GM23248 (cell line): ENCODE results near the gene KCNS3. TPM values are rescaled to one million over a fixed set of nuclear protein-coding genes. Genes with fewer than 3 reads are reported as not detected.

Experiments
- DNase-seq: peaks from one replicate; pipeline ENCODE4 v3.0.0-alpha.2; 2015
- H2AFZ ChIP-seq: fragments of 200-600 bp; sonication (generic); 2 replicates; pipeline ENCODE4 v1.6.1; 2016; ENCODE audit warnings: antibody characterized with exemption
- H3F3A ChIP-seq: fragments of 200-600 bp; sonication (generic); 2 replicates; pipeline ENCODE4 v1.6.1; 2016; ENCODE audit warnings: mild to moderate bottlenecking, antibody characterized with exemption, mixed run types; ENCODE audit not compliant: insufficient read depth
- H3K27ac ChIP-seq: fragments of 200-600 bp; sonication (generic); 2 replicates; pipeline ENCODE4 v1.5.1; 2016; ENCODE audit warnings: mild to moderate bottlenecking
- H3K27me3 ChIP-seq: fragments of 200-600 bp; sonication (generic); replicated peaks from 2 replicates; pipeline ENCODE4 v1.6.1; 2016; ENCODE audit warnings: mild to moderate bottlenecking; ENCODE audit not compliant: insufficient read depth
- H3K36me3 ChIP-seq: fragments of 200-600 bp; sonication (generic); 2 replicates; pipeline ENCODE4 v1.6.1; 2016; ENCODE audit warnings: low read depth, mild to moderate bottlenecking
- H3K4me1 ChIP-seq: fragments of 200-600 bp; sonication (generic); 2 replicates; pipeline ENCODE4 v1.6.1; 2016; ENCODE audit warnings: mild to moderate bottlenecking; ENCODE audit not compliant: insufficient read depth
- H3K4me2 ChIP-seq: fragments of 200-600 bp; sonication (generic); one replicate; pipeline ENCODE4 v1.6.1; 2016; ENCODE audit warnings: mild to moderate bottlenecking; ENCODE audit not compliant: unreplicated experiment
- H3K4me3 ChIP-seq: fragments of 200-600 bp; sonication (generic); 2 replicates; pipeline ENCODE4 v1.5.1; 2016; ENCODE audit warnings: mild to moderate bottlenecking
- H3K79me2 ChIP-seq: fragments of 200-600 bp; sonication (generic); 2 replicates; pipeline ENCODE4 v1.6.1; 2016; ENCODE audit warnings: mild to moderate bottlenecking; ENCODE audit not compliant: insufficient read depth
- H3K9ac ChIP-seq: fragments of 200-600 bp; sonication (generic); 2 replicates; pipeline ENCODE4 v1.6.1; 2016; ENCODE audit warnings: mild to moderate bottlenecking
- H3K9me2 ChIP-seq: fragments of 200-600 bp; sonication (generic); 2 replicates; pipeline ENCODE4 v1.6.1; 2016; ENCODE audit warnings: mixed run types, mild to moderate bottlenecking, moderate library complexity; ENCODE audit not compliant: insufficient read depth
- H3K9me3 ChIP-seq: fragments of 200-600 bp; sonication (generic); one replicate; pipeline ENCODE4 v1.6.1; 2017; ENCODE audit warnings: low read depth
- H4K20me1 ChIP-seq: fragments of 200-600 bp; sonication (generic); 2 replicates; pipeline ENCODE4 v1.6.0; 2016; ENCODE audit not compliant: insufficient read depth
- EZH2 ChIP-seq: fragments of 200-600 bp; sonication (generic); IDR thresholded peaks from 2 replicates; pipeline ENCODE4 v1.6.1; 2018; ENCODE audit warnings: antibody characterized with exemption, mild to moderate bottlenecking; ENCODE audit not compliant: insufficient read depth, poor library complexity, severe bottlenecking
- EZH2phosphoT487 ChIP-seq: fragments of 200-600 bp; sonication (generic); IDR thresholded peaks from 2 replicates; pipeline ENCODE4 v1.6.1; 2018; ENCODE audit warnings: antibody characterized with exemption, moderate library complexity, mild to moderate bottlenecking, low read depth; ENCODE audit not compliant: insufficient read depth
- WGBS, 2 experiments: methylation state at CpG; one replicate each; pipeline ENCODE4 v1.1.6; 2015 to 2017; ENCODE audit warnings: low lambda C conversion rate in 2 of 2, low coverage in 1 of 2; ENCODE audit errors: missing lambda C conversion rate in 2 of 2; 5-methylcytosine and 5-hydroxymethylcytosine counted together
- in situ Hi-C: fragments of 300-500 bp; cut with MboI; formaldehyde crosslinking; loops from 2 replicates; pipeline ENCODE4 v1.15.0; 2020
- polyA plus RNA-seq: library from polyadenylated mRNA; unstranded; fragments of >200 nt; fragmentation: Nextera tagmentation; extraction: Ambion mirVana; gene quantifications from 2 replicates; pipeline ENCODE4 v1.2.1, GENCODE V29; 2016
- total RNA-seq: library from RNA; depleted of rRNA; stranded (reverse); fragments of >200 nt; shearing (Covaris generic); gene quantifications from 2 replicates; pipeline ENCODE4 v1.2.3, GENCODE V29; 2014

Gene KCNS3
- total and polyA plus RNA-seq, 2 experiments from 2014 or later, result 2.5 to 2.7 TPM

- H2AFZ ChIP-seq, result no peak overlapping the region
- no peak for TF ChIP-seq EZH2
- no peaks in the 10 kb centered on the region for H3K4me1 ChIP-seq
- 78 to 87% methylated on average over 2 of the region's 2 CpGs for WGBS, 2 experiments
- 0 out of 2 replicates have a peak, but pooled peaks cover 13% of the 10 kb centered on the region for H3K27me3 ChIP-seq
- H4K20me1 ChIP-seq, result no peaks in the 10 kb centered on the region
- no peaks in the 10 kb centered on the region for H3K9me2 ChIP-seq
- in situ Hi-C loops, result no loop called here
- H3F3A ChIP-seq, result no peaks in the 10 kb centered on the region
- H3K4me3 ChIP-seq, result no peak overlapping the region
- no peaks in the 10 kb centered on the region for H3K79me2 ChIP-seq
- H3K9me3 ChIP-seq, result no peaks in the 10 kb centered on the region
- no peak overlapping the region for H3K27ac ChIP-seq
- no peaks in the 10 kb centered on the region for H3K36me3 ChIP-seq
- no peak overlapping the region for H3K4me2 ChIP-seq
- no peak for DNase-seq
- no peak overlapping the region for H3K9ac ChIP-seq
Observed at GRCh38 chr2:17843457-17843856, 35.0 kb upstream of the KCNS3 start.

GRCh38 chr2:17845806-17846205 lies 32.7 kb upstream of the KCNS3 start:
- Histone ChIP-seq H3K9me3 (no peaks in the 10 kb centered on the region), H3K4me3 (no peak overlapping the region), H3K79me2 (no peaks in the 10 kb centered on the region), H2AFZ (no peak overlapping the region), H4K20me1 (no peaks in the 10 kb centered on the region), H3K9ac (no peak overlapping the region), H3K27ac (no peak overlapping the region), H3K9me2 (no peaks in the 10 kb centered on the region), H3K27me3 (0 out of 2 replicates have a peak, but pooled peaks cover 13% of the 10 kb centered on the region), H3F3A (no peaks in the 10 kb centered on the region), H3K4me1 (no peaks in the 10 kb centered on the region), H3K4me2 (no peak overlapping the region), H3K36me3 (no peaks in the 10 kb centered on the region)
- TF ChIP-seq EZH2phosphoT487, result no peak
- no peak for TF ChIP-seq EZH2
- DNase-seq, result no peak
- in situ Hi-C loops, result no loop called here
- WGBS, 2 experiments, result 57 to 58% methylated on average over 7 of the region's 7 CpGs

- Histone ChIP-seq H3K27ac (no peak overlapping the region), H3K9ac (no peak overlapping the region), H3K4me1 (no peaks in the 10 kb centered on the region), H3K79me2 (no peaks in the 10 kb centered on the region), H3K4me2 (no peak overlapping the region), H2AFZ (no peak overlapping the region), H3F3A (no peaks in the 10 kb centered on the region), H3K9me2 (no peaks in the 10 kb centered on the region), H4K20me1 (no peaks in the 10 kb centered on the region), H3K27me3 (0 out of 2 replicates have a peak, but pooled peaks cover 13% of the 10 kb centered on the region), H3K4me3 (no peak overlapping the region), H3K9me3 (no peaks in the 10 kb centered on the region), H3K36me3 (no peaks in the 10 kb centered on the region)
- no peak for DNase-seq
- TF ChIP-seq EZH2, result no peak
- TF ChIP-seq EZH2phosphoT487, result no peak
- 69 to 77% methylated on average over 3 of the region's 3 CpGs for WGBS, 2 experiments
- in situ Hi-C loops, result no loop called here
Observed at GRCh38 chr2:17846676-17847075, 31.8 kb upstream of the KCNS3 start.

GRCh38 chr2:17847236-17847635 lies 31.2 kb upstream of the KCNS3 start:
- no peak for DNase-seq
- TF ChIP-seq EZH2, result no peak
- no peak for TF ChIP-seq EZH2phosphoT487
- Histone ChIP-seq H3F3A (no peaks in the 10 kb centered on the region), H3K9me3 (no peaks in the 10 kb centered on the region), H3K4me2 (no peak overlapping the region), H4K20me1 (no peaks in the 10 kb centered on the region), H3K27ac (no peak overlapping the region), H3K4me3 (no peak overlapping the region), H3K79me2 (no peaks in the 10 kb centered on the region), H3K36me3 (no peaks in the 10 kb centered on the region), H3K9ac (no peak overlapping the region), H2AFZ (no peak overlapping the region), H3K27me3 (0 out of 2 replicates have a peak, but pooled peaks cover 13% of the 10 kb centered on the region), H3K9me2 (no peaks in the 10 kb centered on the region), H3K4me1 (no peaks in the 10 kb centered on the region)
- WGBS, 2 experiments, result 68 to 73% methylated on average over 2 of the region's 2 CpGs
- in situ Hi-C loops, result no loop called here

- Histone ChIP-seq H3K79me2 (no peaks in the 10 kb centered on the region), H3K4me2 (no peak overlapping the region), H3K9ac (no peak overlapping the region), H3K4me3 (no peak overlapping the region), H3K27me3 (peaks cover 20% of the 10 kb centered on the region; the same call in 1 of the 2 replicates), H2AFZ (no peak overlapping the region), H4K20me1 (no peaks in the 10 kb centered on the region), H3K4me1 (no peaks in the 10 kb centered on the region), H3K36me3 (no peaks in the 10 kb centered on the region), H3K9me3 (no peaks in the 10 kb centered on the region), H3K9me2 (no peaks in the 10 kb centered on the region), H3F3A (no peaks in the 10 kb centered on the region), H3K27ac (no peak overlapping the region)
- in situ Hi-C loops, result no loop called here
- no peak for TF ChIP-seq EZH2phosphoT487
- TF ChIP-seq EZH2, result no peak
- DNase-seq, result no peak
- 79 to 80% methylated on average over 5 of the region's 5 CpGs for WGBS, 2 experiments
Observed at GRCh38 chr2:17849275-17849674, 29.2 kb upstream of the KCNS3 start.
